ENCODE measurements around the gene CLN5. TPM values are rescaled to one million over a fixed set of nuclear protein-coding genes. Genes with fewer than 3 reads are reported as not detected.

CLN5 gene
- total and polyA plus RNA-seq, 2 experiments from 2014 or later: 6.5 to 9.5 TPM

DNA sequence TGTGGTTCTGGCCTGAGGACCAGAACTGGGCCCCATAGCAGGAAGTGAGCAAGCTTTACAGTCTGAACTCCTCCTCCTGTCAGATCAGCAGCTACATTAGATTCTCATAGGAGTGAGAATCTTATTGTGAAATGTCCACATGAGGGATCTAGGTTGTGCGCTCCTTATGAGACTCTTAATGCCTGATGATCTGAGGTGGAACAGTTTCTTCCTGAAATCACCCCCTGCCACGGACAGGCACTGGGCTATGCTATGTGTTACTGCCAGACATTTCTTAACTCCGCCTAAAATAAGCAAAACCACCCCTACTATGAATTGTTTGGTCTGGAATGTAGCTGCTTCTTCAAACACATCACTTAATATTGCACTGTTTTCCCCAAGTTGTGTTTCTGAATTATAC, 30.5 kb downstream of the CLN5 start (continued):
- TF ChIP-seq, protein P1, sequence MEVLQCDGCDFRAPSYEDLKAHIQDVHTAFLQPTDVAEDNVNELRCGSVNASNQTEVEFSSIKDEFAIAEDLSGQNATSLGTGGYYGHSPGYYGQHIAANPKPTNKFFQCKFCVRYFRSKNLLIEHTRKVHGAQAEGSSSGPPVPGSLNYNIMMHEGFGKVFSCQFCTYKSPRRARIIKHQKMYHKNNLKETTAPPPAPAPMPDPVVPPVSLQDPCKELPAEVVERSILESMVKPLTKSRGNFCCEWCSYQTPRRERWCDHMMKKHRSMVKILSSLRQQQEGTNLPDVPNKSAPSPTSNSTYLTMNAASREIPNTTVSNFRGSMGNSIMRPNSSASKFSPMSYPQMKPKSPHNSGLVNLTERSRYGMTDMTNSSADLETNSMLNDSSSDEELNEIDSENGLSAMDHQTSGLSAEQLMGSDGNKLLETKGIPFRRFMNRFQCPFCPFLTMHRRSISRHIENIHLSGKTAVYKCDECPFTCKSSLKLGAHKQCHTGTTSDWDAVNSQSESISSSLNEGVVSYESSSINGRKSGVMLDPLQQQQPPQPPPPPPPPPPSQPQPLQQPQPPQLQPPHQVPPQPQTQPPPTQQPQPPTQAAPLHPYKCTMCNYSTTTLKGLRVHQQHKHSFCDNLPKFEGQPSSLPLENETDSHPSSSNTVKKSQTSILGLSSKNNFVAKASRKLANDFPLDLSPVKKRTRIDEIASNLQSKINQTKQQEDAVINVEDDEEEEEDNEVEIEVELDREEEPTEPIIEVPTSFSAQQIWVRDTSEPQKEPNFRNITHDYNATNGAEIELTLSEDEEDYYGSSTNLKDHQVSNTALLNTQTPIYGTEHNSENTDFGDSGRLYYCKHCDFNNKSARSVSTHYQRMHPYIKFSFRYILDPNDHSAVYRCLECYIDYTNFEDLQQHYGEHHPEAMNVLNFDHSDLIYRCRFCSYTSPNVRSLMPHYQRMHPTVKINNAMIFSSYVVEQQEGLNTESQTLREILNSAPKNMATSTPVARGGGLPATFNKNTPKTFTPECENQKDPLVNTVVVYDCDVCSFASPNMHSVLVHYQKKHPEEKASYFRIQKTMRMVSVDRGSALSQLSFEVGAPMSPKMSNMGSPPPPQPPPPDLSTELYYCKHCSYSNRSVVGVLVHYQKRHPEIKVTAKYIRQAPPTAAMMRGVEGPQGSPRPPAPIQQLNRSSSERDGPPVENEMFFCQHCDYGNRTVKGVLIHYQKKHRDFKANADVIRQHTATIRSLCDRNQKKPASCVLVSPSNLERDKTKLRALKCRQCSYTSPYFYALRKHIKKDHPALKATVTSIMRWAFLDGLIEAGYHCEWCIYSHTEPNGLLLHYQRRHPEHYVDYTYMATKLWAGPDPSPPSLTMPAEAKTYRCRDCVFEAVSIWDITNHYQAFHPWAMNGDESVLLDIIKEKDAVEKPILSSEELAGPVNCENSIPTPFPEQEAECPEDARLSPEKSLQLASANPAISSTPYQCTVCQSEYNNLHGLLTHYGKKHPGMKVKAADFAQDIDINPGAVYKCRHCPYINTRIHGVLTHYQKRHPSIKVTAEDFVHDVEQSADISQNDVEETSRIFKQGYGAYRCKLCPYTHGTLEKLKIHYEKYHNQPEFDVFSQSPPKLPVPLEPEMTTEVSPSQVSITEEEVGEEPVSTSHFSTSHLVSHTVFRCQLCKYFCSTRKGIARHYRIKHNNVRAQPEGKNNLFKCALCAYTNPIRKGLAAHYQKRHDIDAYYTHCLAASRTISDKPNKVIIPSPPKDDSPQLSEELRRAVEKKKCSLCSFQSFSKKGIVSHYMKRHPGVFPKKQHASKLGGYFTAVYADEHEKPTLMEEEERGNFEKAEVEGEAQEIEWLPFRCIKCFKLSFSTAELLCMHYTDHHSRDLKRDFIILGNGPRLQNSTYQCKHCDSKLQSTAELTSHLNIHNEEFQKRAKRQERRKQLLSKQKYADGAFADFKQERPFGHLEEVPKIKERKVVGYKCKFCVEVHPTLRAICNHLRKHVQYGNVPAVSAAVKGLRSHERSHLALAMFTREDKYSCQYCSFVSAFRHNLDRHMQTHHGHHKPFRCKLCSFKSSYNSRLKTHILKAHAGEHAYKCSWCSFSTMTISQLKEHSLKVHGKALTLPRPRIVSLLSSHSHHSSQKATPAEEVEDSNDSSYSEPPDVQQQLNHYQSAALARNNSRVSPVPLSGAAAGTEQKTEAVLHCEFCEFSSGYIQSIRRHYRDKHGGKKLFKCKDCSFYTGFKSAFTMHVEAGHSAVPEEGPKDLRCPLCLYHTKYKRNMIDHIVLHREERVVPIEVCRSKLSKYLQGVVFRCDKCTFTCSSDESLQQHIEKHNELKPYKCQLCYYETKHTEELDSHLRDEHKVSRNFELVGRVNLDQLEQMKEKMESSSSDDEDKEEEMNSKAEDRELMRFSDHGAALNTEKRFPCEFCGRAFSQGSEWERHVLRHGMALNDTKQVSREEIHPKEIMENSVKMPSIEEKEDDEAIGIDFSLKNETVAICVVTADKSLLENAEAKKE (CRISPR knock-in tag; IDR thresholded peaks at IDR 0.05): no peak

DNA sequence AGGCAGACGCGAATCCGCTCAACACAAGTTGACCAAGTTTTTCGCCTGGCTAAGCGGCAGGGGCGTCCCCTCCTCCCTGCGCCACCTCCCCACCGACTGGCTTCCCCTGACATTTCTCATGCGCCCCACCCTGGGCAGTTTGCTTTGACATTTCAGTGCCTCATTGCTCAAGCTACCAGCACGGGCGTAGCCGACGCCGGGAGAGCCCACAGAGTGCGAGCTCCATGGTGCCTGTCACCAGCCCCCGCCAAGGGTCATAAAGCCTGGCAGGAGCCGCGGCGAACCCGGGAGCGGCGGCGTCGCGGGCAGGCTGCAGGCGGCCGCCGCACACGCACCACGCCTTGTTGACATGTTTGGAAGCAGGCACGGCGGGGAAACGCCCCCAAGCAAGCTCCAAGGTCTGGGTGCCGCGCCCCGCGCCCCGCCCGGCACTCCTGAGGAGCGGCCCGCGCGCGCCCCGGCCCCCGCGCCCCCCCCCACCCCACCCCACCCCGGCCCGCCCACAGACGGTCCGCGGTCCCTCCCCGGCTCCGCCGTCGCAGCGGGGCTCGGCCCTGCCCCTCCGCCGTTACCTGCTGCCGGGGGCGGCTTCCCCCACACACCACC, 34.5 kb downstream of the CLN5 start:
- ATAC-seq: peak; percentile 64
- no peaks in the 10 kb centered on the region for H3K27me3 ChIP-seq (ENCODE audit: insufficient read depth)
- peaks cover 50% of the 10 kb centered on the region for H3K79me2 ChIP-seq (replicated peaks; ENCODE audit: insufficient read depth)
- peaks cover 2% of the 10 kb centered on the region; the same call in 1 of the 3 replicates for H3K36me3 Mint-ChIP-seq (ENCODE audit: low read depth)
- H3K36me3 ChIP-seq (ENCODE audit: insufficient read depth): peaks cover 3% of the 10 kb centered on the region; the same call in 1 of the 2 replicates
- H3K9me3 Mint-ChIP-seq: no peaks in the 10 kb centered on the region
- H3K27ac Mint-ChIP-seq: peak overlapping the region; percentile 69; the same call in 1 of the 2 replicates
- H3K27ac ChIP-seq (ENCODE audit: low read depth): peak overlapping the region; percentile 95; the same call in 1 of the 2 replicates
- H3K27me3 Mint-ChIP-seq (ENCODE audit: insufficient read depth, low read depth, poor library complexity): peaks cover 4% of the 10 kb centered on the region
- DNase-seq (ENCODE audit: low spot score): peak; percentile 63
- H3K4me1 Mint-ChIP-seq: peaks cover 27% of the 10 kb centered on the region
- peaks cover 10% of the 10 kb centered on the region; the same call in 1 of the 2 replicates for H3F3A ChIP-seq (replicated peaks; ENCODE audit: low read depth)
- H3K4me3 Mint-ChIP-seq: peak overlapping the region; percentile 91
- H3K4me1 ChIP-seq (ENCODE audit: insufficient read depth): peaks cover 21% of the 10 kb centered on the region
- H3K9me2 ChIP-seq (ENCODE audit: insufficient read depth): no peaks in the 10 kb centered on the region
- peak overlapping the region; percentile 96; the same call in 1 of the 2 replicates for H2AFZ ChIP-seq
- peak overlapping the region; percentile 92 for H3K4me2 ChIP-seq
- peaks cover 24% of the 10 kb centered on the region for H4K20me1 ChIP-seq (replicated peaks; ENCODE audit: insufficient read depth)
- H3K4me3 ChIP-seq: peak overlapping the region; percentile 82
- TF ChIP-seq JUNB (IDR thresholded peaks at IDR 0.05; ENCODE audit: unreplicated experiment) (no peak), EZH2phosphoT487 (IDR thresholded peaks at IDR 0.05; ENCODE audit: unreplicated experiment) (no peak)
- TF ChIP-seq, protein P1 (CRISPR knock-in tag; IDR thresholded peaks at IDR 0.05): no peak
- TF ChIP-seq, protein P2, sequence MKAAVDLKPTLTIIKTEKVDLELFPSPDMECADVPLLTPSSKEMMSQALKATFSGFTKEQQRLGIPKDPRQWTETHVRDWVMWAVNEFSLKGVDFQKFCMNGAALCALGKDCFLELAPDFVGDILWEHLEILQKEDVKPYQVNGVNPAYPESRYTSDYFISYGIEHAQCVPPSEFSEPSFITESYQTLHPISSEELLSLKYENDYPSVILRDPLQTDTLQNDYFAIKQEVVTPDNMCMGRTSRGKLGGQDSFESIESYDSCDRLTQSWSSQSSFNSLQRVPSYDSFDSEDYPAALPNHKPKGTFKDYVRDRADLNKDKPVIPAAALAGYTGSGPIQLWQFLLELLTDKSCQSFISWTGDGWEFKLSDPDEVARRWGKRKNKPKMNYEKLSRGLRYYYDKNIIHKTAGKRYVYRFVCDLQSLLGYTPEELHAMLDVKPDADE (IDR thresholded peaks at IDR 0.05): no peak

All from GM23338 (cell line).